ENCODE results near the gene LBHD1.
A peak's percentile ranks its signal among the peaks of the same experiment; 100 is the strongest.
"Not testable (repeated sequence)": the region's sequence is repeated elsewhere in the genome, so short reads cannot be mapped to it uniquely, and the experiment has no call there.

The LBHD1 gene

DNA sequence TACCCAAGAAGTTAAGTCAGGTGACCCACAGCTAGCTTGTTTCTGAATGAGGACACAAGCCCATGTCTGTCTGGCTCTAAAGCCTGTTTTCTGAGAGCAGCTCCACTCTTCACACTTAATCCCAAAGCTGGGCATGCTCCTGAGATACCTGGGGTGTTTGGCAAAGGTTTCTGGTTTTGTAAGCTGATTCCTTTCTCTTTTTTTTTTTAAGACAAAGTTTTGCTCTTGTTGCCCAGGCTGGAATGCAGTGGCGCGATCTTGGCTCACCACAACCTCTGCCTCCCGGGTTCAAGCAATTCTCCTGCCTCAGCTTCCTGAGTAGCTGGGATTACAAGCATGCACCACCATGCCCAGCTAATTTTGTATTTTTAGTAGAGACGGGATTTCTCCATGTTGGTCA is 21.6 kb upstream of the LBHD1 start:
- DNase-seq (ENCODE audit: low read depth): not testable (repeated sequence)

DNA sequence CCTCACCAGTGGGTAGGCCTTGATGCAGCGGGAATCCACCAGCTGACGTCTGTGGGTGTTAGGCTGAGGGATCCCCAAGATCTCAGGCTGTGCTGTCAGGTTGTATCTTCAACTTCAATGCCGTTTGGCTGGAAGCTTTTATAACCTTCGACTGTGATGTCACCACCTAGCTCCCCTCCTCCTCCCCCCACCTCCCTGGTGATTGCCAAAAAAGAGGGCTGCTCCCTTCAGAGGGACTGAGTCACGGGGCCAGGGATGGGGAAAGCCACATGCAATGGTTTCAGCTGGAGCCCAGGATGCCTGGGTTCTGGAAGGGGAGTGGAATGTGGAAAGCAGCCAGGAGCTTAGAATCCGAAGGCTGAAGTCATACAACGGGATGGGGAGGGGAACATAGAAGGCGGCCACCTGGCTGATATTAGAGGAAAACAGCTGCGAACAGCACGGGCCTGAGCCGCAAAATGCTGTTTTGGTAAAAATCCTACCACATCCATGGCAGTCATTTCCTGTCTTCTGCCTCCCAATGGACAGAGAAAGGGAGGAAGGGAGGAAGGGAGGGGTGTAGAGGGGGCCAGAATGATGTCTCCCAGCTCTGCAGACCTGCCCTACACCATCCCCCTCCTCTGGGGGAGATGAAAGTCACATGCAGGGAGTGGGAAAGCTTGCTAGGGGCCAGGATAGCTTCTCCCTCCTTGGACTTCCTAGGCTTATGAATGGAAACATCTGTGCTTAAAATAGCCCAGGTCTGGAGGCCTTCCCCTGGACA is 17.5 kb upstream of the LBHD1 start, which contains the start of gene LRRN4CL:
LRRN4CL (minus strand) TSS at position 110 of the 763 bp plus-strand sequence. CDS start 1,022 bp downstream, outside the sequence.
- DNase-seq (ENCODE audit: low read depth): no peak

DNA sequence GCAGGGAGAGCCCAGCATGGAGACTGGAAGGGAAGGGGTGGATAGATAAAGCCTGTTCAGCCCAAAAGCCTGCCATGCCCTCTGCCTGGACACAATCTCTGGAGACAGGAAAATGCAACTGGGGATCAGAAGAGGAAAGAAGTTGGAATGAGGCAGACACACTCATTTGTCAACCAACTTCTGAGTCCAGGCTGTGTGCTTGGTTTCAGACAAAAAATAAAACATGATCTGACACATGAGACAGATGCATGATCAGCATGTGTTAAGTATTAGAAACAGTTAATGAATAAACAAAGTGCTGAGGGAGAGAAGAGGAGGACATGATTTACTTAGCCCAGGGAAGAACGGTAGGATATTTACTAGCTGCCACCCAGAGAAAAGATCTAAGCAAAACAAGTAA is 16.4 kb upstream of the LBHD1 start:
- DNase-seq (ENCODE audit: low read depth): no peak

DNA sequence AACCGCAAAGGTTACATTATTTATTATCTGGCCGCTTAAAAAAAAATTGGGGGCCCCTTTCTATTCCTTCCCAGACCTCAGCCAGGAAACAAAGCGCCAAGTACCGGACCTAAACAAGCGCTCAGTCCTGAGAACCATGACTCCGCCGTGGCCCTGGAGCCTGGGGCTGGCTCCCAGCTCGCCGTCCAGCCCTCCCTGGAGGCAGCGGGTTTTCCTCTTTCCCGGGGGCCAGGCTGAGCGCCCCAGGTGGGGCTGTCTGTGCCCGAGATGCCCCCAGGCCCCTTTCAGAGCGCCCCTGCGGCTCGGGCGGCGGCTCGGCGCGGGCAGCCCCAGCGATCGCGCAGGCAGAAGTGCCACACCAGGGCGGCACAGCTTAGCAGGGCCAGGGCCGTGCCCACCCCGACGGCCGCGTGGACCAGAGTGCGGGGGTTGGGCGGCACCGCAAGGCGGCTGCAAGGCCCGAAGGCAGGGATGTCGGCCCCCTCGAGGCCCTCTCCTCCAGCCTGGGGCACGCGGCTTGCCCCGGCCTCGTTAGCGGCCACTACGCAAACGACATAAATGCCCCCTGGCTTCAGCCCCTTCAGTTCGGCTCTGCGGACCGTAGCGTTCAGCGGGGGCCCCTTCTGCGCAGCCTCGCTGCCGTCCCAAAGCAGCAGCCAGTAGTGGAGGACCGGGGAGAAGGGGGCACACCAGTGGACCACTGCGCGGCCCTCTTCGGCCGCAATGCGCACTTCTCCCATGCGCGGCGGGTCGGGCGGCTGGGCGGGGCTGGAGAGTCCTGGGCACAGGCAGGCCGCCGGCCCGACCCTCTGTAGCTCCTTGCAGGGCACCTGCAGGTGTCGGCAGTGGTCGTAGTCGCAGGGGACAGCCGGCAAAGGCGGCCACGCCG is 15.7 kb upstream of the LBHD1 start:
- DNase-seq (ENCODE audit: low read depth): no peak

DNA sequence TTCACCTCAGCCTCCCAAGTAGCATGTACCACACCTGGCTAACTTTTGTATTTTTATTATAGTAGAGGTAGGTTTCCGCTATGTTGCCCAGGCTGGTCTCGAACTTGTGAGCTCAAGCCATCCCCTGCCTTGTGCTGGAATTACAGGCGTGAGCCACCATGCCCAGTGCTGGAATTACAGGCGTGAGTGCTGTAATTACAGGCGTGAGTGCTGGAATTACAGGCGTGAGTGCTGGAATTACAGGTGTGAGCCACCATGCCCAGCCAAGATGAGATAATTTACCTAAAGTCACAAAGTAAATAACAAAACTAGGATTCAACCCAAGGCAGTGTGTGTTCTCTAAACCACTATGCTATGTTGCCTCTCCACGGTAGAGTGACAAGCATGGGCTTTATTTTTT is 10.5 kb upstream of the LBHD1 start:
- DNase-seq (ENCODE audit: low read depth): no peak

DNA sequence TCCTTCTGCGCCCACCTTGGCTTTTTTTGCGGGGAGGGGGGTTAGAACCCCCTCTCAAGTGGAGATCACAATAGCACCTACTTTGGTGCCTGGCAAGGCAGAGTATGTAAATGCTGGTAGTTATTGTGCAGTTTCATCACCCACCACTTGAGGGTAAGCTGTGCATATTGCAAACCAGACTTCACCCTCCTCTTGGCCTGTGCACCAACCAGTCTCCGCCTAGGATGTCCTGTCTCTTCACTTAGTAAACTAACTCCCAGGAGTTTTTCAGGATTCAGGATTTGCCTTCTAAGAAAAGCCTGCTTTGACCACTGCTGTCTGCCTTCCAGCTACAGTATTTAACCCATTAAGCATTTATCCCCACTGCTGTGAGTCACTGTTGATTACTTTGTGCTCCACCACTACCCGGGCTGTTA is 8.8 kb upstream of the LBHD1 start:
- no peak for DNase-seq (ENCODE audit: low read depth)

DNA sequence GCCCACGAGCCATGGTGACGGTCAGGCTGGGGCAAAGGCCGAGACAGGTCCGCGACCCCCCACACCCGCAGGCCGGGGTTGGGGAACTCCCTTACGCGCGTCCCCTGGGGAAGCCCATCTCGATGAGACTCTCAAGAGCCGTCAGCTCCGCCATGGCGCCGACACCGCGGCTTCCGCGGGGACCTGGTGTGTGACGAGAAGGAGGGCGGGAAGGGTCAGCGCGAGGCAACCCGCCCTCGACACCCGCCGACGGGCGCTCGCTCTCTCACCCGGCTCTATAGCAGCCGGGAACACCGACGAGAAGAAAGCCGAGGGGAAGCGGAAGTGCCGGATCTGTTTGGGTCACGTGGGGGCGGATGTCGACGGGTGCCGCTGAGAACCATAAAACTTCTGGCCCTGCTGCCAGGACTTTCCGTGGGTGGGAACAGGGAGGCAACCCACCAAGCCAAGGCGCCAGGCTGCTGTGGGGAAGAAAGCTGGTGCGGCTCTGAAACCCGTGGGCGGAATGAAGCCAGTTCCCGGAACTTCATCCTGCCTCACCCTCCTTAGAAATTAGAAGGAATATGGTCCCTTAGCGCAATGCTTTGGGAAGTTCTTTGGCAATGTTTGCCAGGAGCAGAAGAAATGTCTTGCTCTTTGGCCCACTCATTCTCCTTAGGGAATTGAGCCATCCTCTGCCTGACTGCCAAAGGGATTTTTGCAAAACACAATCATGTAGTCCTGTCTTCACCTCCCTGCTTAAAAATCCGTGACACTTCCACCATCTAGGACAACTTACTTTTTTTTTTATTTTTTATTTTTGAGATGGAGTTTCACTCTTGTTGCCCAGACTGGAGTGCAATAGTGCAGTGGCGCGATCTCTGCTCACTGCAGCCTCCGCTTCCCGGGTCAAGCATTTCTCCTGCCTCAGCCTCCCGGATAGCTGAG is 7.0 kb upstream of the LBHD1 start, which contains the start of gene UBXN1:
UBXN1 (minus strand) TSS at position 304 of the 927 bp plus-strand sequence; CDS start at position 154, 150 bp downstream.
- peak; percentile 81 for DNase-seq (ENCODE audit: low read depth)

DNA sequence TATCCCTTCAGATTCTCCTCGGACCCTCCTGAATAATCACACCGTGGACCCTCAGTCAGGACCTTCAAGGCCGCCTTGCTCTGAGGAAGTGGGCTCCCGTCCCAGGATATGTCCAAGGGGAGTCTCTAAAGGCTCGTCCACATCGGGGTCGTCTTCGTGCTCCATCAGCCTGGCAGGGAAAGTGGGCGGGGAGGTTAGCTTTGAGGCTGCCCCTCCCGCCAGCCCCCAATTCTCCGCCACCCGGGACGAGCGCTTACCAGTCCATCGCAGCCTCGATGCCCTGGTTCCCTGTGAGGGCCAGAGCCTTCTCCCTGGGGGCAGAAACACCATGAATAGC is 6.3 kb upstream of the LBHD1 start:
- DNase-seq (ENCODE audit: low read depth): no peak

DNA sequence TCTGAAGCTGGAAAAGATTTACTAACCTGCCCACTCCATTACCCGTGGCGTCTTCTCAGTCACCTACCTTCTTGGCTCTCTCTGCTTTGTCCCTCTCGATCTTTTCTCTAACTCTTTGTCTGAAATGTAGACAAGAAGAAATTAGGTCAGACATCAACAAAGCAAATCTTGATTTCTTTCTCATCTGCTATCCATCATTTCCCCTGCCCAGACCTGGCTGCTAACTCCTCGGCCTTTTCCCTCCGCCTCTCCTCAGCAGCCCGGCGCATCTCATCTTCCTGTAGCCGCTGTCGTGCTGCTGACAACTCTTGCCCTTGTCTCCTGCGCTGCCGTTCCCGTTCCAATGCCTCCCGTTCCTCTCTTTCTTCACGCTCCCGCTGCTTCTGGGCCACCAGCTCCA is 5.6 kb upstream of the LBHD1 start:
- no peak for DNase-seq (ENCODE audit: low read depth)

DNA sequence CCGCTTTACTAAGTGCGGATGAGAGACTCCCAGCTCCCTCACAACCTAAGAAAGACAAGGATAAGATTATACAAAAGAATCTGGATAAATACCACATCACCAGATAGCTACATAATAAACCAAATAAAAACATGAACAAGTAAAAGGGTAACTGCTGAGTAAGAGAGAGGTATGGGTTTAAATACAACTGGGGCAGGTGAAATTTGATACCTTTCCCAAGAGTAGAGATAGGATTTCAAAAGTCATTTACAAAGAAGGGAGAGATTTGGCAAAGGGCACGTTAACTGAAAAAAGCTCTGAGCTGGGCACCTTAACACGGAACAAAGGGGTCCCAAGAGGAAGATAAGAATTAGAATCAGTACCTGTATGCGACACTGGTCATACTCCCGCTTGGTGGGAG is 5.1 kb upstream of the LBHD1 start:
- DNase-seq (ENCODE audit: low read depth): no peak

DNA sequence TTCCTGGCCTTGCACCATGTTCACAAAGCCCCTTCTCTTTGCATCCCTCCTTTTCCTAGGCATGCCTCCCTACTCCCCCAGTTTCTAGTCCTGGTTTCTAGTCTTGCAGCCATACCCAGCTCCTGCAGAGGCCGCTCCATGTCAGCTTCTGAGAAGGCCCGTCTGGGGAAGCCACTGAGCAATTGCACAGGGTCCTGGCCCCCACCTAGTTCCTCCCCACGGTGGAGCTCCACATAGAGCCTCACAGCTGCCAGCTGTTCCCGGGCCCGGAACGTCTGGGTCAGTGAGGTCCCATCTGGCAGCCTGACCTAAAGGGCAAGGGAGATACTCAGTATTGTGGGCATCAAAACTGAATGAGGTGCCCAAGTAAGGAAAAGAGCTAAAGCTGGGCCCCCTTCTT is 4.6 kb upstream of the LBHD1 start:
- no peak for DNase-seq (ENCODE audit: low read depth)

DNA sequence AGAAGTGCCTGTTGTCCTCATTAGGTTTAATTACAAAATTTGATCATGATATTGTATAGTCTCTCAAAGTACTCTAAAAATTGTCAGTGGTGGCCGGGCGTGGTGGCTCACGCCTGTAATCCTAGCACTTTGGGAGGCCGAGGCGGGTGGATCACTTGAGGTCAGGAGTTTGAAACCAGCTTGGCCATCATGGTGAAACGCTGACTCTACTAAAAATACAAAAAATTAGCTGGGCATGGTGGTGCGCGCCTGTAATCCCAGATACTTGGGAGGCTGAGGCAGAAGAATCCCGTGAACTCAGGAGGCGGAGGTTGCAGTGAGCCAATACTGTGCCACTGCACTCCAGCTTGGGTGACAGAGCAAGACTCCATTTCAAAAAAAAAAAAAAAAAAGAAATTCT is 3.3 kb upstream of the LBHD1 start:
- not testable (repeated sequence) for DNase-seq (ENCODE audit: low read depth)

DNA sequence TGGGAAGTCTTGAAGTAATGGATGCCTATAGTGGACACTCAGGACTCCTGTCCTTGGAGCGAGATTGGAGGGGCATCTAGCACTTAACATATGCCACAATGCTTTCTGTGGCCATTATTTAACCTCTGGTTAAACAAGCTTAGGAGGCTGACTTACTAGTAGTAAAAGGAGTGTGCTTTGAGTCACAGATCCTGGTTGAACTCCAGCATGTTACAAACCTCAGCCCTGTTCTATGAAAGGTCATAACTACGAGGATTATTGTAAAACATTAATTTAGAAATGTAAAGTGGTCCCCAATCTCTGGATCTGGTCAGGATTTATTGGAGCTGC is 1.1 kb upstream of the LBHD1 start:
- DNase-seq (ENCODE audit: low read depth): no peak

DNA sequence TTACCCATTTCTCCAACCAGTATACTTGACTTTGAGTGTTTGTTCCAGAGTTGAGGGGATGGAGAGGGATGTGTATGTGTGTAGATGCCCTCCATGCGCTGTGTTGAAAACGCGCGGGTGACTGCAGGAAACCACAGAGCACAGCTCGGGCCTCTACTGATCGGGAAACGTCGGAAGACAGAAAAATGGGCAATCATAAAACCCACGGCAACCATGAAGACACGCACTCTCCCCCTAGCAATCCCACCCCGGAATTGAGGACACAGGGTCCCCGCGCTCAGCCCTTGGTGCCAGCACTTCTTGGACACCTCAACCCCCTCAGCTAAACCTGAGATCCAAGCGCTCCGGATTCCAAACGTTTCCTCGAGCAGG is 845 bp downstream of the LBHD1 start:
- DNase-seq (ENCODE audit: low read depth): no peak

DNA sequence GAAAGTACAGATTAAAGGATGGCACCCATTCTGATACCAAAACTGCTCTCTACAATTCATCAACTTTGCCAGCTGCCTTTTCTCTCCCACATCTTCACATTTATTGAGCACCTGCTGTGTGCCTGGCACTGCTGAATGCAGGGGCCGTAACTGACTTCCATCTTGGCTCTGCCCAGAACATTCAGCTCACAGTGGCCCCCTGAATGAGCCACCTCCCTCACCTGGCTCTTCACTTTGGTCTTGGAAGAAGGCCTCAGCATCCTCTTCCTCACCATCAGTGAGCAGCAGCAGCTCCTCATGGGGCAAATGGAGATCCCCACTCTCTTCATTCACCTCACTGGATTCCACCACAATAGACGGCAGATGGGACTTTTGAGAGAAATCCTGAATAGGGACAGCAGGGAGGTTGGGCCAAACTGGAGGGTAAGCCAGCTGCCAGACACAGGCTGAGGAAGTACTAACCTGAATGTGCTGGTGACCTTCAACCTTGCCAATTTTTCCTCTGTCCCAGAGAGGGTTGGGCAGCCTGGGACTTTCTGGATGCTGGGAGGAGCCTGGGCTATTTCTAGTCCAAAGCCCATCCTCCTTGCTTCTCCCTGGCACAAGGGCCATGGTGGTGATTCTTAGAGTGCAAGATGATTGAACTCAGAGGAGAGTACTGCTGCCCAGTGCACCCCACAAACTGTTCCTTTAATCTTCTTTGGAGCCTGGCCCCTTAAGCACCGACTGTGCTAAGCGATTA is 2.5 kb downstream of the LBHD1 start:
- DNase-seq (ENCODE audit: low read depth): no peak

DNA sequence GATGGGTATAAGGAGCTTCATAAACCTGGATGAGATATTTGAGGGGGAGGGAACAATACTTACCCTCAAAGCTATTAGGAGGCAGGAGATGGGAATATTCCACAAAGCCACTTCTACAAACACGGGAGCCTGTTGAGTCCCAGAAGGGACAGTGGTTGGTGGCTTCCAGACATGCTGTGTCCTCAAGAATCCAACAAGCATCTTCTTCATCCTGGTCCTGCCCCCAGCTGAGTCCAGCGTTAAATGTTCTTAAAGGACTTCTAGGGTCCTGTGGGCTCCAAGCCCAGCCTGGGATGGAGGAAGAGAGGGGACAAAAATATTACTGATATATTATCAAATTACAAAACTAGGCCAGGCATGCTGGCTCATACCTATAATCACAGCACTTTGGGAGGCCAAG is 4.6 kb downstream of the LBHD1 start:
- no peak for DNase-seq (ENCODE audit: low read depth)

DNA sequence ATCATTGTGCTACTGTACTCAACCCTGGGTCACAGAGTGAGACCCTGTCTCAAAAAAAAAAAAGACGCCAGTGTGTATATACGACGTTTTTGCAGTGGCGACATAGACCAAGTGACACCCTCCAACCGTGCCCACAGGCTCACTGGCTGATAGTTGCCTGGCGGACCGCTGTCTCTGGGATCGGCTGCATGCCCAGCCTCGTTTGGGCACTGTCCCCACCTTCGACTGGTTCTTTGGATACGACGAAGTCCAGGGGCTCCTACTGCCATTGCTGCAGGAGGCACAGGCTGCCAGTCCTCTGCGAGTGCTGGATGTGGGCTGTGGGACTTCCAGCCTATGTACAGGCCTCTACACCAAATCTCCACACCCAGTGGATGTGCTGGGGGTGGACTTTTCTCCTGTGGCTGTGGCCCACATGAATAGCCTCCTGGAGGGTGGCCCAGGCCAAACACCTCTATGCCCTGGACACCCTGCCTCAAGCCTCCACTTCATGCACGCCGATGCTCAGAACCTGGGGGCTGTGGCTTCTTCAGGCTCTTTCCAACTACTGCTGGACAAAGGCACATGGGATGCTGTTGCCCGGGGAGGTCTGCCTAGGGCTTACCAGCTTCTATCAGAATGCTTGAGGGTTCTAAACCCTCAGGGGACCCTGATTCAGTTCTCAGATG is 5.7 kb downstream of the LBHD1 start:
- DNase-seq (ENCODE audit: low read depth): no peak

DNA sequence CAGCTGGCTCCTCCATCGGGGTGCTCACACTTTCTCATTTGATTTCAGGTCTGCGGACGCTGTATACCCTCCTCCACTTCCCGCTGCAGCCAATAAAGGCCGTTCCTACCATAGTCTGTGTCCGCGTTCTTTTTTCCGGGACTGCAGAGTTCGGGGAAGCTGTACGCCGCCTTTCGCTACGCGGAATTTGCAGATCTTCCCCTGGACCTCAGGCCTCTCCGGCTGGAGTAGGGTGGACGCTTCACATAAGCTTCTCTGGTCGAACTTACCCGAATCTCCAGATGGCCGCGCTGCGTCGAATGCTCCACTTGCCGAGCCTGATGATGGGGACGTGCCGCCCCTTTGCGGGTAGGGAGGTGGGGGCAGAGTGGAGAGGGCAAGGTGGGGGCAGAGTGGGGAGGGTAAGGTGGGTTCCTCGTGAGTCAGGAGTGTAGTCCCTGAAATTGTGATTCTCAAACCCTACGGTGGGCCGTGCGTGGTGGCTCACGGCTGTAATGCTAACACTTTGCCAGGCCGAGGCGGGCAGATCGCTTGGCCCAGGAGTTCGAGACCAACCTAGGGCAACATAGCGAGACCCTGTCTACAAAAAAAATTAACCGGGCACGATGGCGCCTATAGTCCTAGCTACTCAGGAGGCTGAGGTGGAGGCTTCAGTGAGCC is 6.3 kb downstream of the LBHD1 start:
- peak; percentile 46 for DNase-seq (ENCODE audit: low read depth)

DNA sequence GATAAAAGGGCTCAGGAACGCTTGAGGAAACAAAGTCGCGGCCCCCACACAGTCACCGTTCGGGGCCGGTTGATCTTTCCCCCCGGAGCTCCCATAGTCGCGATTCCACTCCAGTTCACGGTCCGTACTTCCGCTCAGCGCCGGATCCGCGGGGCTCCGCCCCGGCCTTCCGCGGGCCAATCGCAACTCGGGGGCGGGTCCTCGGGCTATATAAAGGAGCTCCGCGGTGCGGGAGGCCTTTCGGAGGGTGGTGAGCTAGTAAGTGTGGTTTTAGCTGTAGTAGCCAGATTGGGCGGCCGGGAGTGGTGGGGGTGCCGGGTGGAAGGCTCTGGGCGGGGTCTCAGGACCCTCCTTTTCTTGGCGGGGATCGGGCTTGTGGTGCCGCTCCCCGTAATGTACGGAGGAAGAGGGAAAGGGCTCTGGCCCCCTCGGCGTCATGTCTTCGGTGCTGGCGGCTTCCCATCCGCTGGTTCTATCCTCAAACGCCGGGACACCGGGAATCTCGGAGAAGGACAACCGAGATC is 6.9 kb downstream of the LBHD1 start, which contains the start of the genes C11orf98 and CSKMT:
C11orf98 (minus strand) TSS at position 136 of the 524 bp plus-strand sequence; CDS start at position 95, 41 bp downstream.
CSKMT (plus strand) TSS at position 238 of the 524 bp plus-strand sequence. CDS start 568 bp downstream, outside the sequence.
- peak; percentile 96 for DNase-seq (ENCODE audit: low read depth)

Data from stimulated activated CD8-positive, alpha-beta memory T cell treated with anti-CD3 and anti-CD28 coated beads, Interleukin-7, amount 100 ng/mL, for 24 hours (primary cell).